BJ (cell line): ENCODE measurements around the gene NDUFS8. TPM values are rescaled to one million over a fixed set of nuclear protein-coding genes. Genes with fewer than 3 reads are reported as not detected.

ENCODE experiments used
- CTCF ChIA-PET: fragments of 350-600 bp; formaldehyde crosslinking; extraction: SDS; loops from one replicate; lab custom pipeline; 2021; ENCODE audit warnings: antibody characterized with exemption, inconsistent platforms; lab: Yijun Ruan, JAX
- POLR2A ChIA-PET: fragments of 300-600 bp; sonication (Branson Sonifier 250); formaldehyde crosslinking; extraction: SDS; loops from one replicate; lab custom pipeline; 2021; ENCODE audit warnings: antibody characterized with exemption; lab: Charles Lee
- DNase-seq: peaks from one replicate; pipeline ENCODE4 v3.0.0-alpha.2; 2011; ENCODE audit warnings: low read depth
- H3K27me3 ChIP-seq: 2 replicates; pipeline ENCODE4 v1.6.0; 2011; ENCODE audit warnings: low read length; ENCODE audit not compliant: control insufficient read depth, insufficient read depth
- H3K36me3 ChIP-seq: 2 replicates; pipeline ENCODE4 v1.5.1; 2011; ENCODE audit warnings: low read length; ENCODE audit not compliant: control insufficient read depth, insufficient read depth
- H3K4me3 ChIP-seq: 2 replicates; pipeline ENCODE4 v1.5.1; 2011; ENCODE audit warnings: low read depth, mild to moderate bottlenecking, control low read depth, low read length
- CTCF ChIP-seq: IDR thresholded peaks from 2 replicates; pipeline ENCODE4 v1.5.1; 2011; ENCODE audit warnings: low read depth, mild to moderate bottlenecking, control low read depth, inconsistent platforms, low read length, moderate library complexity; ENCODE audit not compliant: insufficient read depth
- polyA plus RNA-seq: library from polyadenylated mRNA; depleted of rRNA; stranded (reverse); fragments of >200 nt; gene quantifications from 2 replicates; pipeline ENCODE4 v1.2.3, GENCODE V29; 2011

The NDUFS8 gene
- polyA plus RNA-seq, 1 experiment, result 101 TPM

GRCh38 chr11:68016904-68017817 lies 13.3 kb upstream of the NDUFS8 start:
- POLR2A ChIA-PET, result no interaction called here
- CTCF ChIA-PET, result no interaction called here

GRCh38 chr11:68017980-68018729 lies 12.3 kb upstream of the NDUFS8 start:
- ChIA-PET CTCF (interaction anchor here (0.6 to 1.8 kb wide), 3 partner anchors 8 to 88 kb away, joined by 3 to 5 read pairs (median 5); partner anchors contain the start of genes ALDH3B1 and NDUFS8), POLR2A (no interaction called here)
- DNase-seq, result no peak
- H3K4me3 ChIP-seq, result no peak overlapping the region
- H3K27me3 ChIP-seq, result no peaks in the 10 kb centered on the region
- peaks cover 5% of the 10 kb centered on the region for H3K36me3 ChIP-seq
- TF ChIP-seq CTCF, result no peak

More at GRCh38 chr11:68016904-68017817, 13.3 kb upstream of the NDUFS8 start:
- no peak for TF ChIP-seq CTCF
- H3K27me3 ChIP-seq, result no peaks in the 10 kb centered on the region
- no peak for DNase-seq
- H3K36me3 ChIP-seq, result peaks cover 2% of the 10 kb centered on the region
- H3K4me3 ChIP-seq, result no peak overlapping the region

- CTCF ChIA-PET, result interaction anchor here (0.6 to 1.8 kb wide), 3 partner anchors 9 to 87 kb away, joined by 3 to 5 read pairs (median 5); partner anchors contain the start of genes ALDH3B1 and NDUFS8
- no peaks in the 10 kb centered on the region for H3K27me3 ChIP-seq
- no peak for TF ChIP-seq CTCF
Measured at GRCh38 chr11:68018730-68019190, 11.7 kb upstream of the NDUFS8 start.

GRCh38 chr11:68019486-68019885 lies 11.0 kb upstream of the NDUFS8 start:
- no peak for TF ChIP-seq CTCF
- POLR2A ChIA-PET, result no interaction called here
- Histone ChIP-seq H3K4me3 (no peak overlapping the region), H3K27me3 (no peaks in the 10 kb centered on the region), H3K36me3 (peaks cover 5% of the 10 kb centered on the region)
- DNase-seq, result no peak
- CTCF ChIA-PET, result interaction anchor here (1.7 to 1.8 kb wide), 2 partner anchors 10 kb away, joined by 5 read pairs; partner anchors contain the start of genes ALDH3B1 and NDUFS8

More at GRCh38 chr11:68018730-68019190, 11.7 kb upstream of the NDUFS8 start:
- POLR2A ChIA-PET, result no interaction called here
- Histone ChIP-seq H3K4me3 (no peak overlapping the region), H3K36me3 (peaks cover 5% of the 10 kb centered on the region)
- no peak for DNase-seq

- DNase-seq, result no peak
- CTCF ChIA-PET, result interaction anchor here (0.7 kb wide), 1 partner anchor 186 kb away, joined by 3 read pairs; no protein-coding TSS in a partner anchor
- peak; percentile 62 for TF ChIP-seq CTCF
Measured at GRCh38 chr11:68020575-68020974, 9.9 kb upstream of the NDUFS8 start.

More at GRCh38 chr11:68020575-68020974, 9.9 kb upstream of the NDUFS8 start:
- Histone ChIP-seq H3K4me3 (no peak overlapping the region), H3K36me3 (peaks cover 13% of the 10 kb centered on the region), H3K27me3 (no peaks in the 10 kb centered on the region)
- POLR2A ChIA-PET, result no interaction called here
